Right ventricle myocardium superior (tissue), 1 donor: ENCODE data around the gene F7. TPM values are rescaled to one million over a fixed set of nuclear protein-coding genes. Genes with fewer than 3 reads are reported as not detected.

Experiments
- ATAC-seq: fragments of 200-7000 bp; cut with Tn5 transposase; one replicate; pipeline ENCODE4 v1.9.1; 2020; ENCODE audit warnings: mild to moderate bottlenecking; ENCODE audit not compliant: poor library complexity
- DNase-seq: peaks from one replicate; pipeline ENCODE4 v3.0.0-alpha.2; 2020
- intact Hi-C: fragments of 100-400 bp; cut with DNase I; formaldehyde crosslinking; loops from one replicate; pipeline ENCODE4 v1.11.2; 2022
- total RNA-seq: library from RNA; stranded (reverse); fragmentation: NEBNext Ultra II Directional; extraction: Animal tissue kit (Norgen Biotek cat#: 25700); gene quantifications from one replicate; pipeline ENCODE4 v1.2.1, GENCODE V29; 2021
- donor health status: DM: no; HTN: yes; CAD: no; lungs with severe emphysema.

The F7 gene
- total RNA-seq, 1 donor from 2014 or later: 0.08 TPM

DNA sequence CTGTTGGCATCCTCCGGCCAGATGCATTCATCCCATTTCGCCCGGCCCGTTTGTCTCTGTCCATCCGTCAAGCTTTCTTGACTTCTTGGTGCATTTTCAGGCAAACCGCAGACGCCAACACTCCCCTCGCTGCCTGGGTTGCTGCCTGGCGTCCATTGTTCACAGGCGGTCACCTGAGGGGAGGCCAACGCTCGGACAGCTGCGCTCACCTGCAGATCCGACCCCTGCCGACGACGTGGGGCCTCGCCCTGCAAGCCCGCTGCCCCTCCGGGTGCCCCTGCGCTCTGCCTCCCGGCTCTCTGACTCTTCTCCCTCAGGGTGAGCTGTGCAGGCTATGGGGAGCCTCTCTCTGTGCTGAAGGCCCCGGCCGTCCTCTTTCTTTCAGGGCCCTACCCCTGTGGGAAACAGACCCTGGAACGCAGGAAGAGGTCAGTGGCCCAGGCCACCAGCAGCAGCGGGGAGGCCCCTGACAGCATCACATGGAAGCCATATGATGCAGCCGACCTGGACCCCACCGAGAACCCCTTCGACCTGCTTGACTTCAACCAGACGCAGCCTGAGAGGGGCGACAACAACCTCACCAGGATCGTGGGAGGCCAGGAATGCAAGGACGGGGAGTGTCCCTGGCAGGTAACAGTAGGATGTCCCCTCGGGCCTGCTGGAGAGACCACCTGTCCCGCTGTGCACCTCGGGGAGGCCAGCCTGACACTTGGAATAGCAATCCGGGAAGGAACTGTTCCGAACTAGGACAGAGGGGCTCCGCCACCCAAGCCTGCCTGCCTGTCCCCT, 38.1 kb downstream of the F7 start:
- ATAC-seq: no peak
- intact Hi-C loops: no loop called here
- no peak for DNase-seq

DNA sequence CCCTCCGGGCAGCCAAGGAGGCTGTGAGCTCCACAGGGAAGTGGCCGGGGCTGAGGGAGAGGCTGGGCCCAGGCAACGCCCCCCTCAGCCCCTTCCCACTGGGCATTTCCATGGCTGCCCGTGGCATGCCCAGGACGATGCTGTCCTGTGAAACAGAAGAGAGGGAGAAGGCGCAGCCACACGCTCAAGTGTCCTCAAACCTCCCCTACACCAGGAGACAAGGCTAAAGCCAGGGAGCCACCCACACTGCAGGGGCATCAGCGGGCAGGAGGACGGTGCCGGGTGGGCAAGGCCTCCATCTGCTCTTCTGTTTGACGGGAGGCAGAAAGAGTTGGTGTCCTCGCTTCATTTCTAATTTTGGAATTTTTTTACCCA, 38.7 kb downstream of the F7 start:
- ATAC-seq: no peak
- DNase-seq: no peak
- intact Hi-C loops: no loop called here

DNA sequence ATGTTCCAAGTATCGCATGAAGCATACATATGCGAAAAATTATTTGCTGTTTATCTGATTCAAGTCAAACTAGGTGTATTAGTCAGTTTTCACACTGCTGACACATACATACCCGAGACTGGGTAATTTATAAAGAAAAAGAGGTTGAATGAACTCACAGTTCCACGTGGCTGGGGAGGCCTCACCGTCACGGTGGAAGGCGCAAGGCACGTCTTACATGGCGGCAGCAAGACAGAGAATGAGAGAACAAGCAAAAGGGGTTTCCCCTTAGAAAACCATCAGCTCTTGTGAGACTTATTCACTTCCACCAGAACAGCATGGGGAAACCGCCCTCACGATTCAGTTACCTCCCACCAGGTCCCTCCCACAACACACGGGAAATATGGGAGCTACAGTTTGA, 39.9 kb downstream of the F7 start:
- DNase-seq (no peak), ATAC-seq (no peak)
- intact Hi-C loops: no loop called here

DNA sequence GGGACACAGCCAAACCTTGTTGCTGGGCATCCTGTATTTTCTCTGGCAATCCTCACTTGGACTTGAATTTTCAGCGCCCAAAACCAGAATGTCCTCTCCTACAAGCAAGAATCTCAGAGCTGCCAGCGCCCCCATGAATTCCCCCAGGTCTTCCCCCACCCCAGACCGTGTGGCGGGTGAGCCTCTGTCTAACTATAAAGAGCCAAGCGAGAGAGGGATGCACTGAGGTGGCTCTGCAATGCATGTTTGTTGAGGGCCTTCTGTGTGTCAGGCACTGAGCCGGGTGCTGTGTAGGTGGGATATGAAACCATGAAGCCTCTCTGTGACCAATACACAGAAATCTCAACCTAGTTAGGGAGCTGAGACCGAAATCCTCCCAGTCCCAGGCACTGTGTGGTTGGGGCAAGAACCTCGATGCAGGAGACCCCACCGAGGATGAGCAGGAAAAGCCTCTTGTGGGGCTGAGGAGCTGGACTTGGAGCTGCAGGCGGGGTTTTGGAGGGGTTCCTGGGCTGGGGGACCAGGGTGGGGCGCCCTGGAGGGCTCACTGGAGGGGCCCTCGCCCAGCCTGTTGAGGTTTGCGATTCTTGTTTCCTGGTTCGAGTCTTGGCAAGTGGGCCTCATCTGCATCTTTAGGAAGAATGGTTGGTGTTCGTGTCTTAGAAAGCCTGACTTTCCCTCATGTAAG, 40.5 kb downstream of the F7 start:
- intact Hi-C loops: no loop called here
- ATAC-seq: no peak
- no peak for DNase-seq

DNA sequence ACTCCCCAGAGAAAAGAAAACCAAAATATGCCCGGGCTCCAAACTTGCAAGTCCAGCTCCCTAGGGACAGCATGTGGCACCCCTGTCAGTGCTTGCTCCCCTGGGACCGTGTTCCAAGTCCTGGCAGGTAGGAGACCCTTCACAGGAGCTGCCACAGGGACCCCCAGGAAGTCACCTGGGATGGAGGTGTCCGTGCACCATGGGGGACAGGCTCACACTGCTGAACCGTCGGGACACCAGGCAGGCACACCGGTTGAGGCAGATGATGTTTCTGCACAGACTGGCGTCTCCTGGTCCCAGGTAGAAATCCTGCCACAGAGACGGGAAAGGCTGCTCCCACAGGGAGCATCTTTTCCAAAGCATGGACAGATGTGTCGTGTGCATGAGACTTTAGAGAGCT, 41.2 kb downstream of the F7 start:
- DNase-seq (no peak), ATAC-seq (no peak)
- intact Hi-C loops: no loop called here

DNA sequence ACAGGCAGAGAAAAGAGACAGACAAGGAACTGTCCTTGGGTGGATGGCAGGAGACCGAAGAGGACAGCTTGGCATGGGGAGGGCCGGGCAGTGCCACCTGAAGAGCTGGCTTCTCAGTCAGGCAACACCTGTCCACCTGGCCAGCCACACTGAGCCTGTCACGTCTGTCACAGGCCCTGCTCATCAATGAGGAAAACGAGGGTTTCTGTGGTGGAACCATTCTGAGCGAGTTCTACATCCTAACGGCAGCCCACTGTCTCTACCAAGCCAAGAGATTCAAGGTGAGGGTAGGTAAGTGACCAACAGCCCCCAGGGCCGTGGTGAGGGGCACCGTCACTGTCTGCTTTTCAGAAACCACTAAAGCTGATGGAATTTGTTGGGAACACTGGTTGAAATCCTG, 41.6 kb downstream of the F7 start:
- ATAC-seq (no peak), DNase-seq (no peak)
- intact Hi-C loops: no loop called here

DNA sequence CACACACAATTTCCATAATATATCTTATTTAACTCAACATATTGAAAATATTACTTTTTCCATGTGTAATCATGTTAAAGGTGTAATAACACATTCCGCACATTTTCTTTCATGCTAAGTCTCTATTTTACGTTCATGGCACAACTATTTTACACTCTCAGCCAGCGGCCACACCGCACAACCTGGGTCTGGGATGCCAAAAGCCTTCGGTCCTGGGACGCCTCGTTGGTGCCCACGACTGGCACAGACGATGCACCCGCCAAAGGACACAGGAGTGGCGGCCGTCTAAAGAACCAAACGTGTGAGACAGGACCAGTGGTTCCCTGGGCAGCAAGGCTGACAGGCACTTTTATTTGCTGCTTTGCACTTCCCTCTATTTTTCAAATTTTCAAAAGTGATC, 42.8 kb downstream of the F7 start:
- ATAC-seq (no peak), DNase-seq (no peak)
- intact Hi-C loops: no loop called here

DNA sequence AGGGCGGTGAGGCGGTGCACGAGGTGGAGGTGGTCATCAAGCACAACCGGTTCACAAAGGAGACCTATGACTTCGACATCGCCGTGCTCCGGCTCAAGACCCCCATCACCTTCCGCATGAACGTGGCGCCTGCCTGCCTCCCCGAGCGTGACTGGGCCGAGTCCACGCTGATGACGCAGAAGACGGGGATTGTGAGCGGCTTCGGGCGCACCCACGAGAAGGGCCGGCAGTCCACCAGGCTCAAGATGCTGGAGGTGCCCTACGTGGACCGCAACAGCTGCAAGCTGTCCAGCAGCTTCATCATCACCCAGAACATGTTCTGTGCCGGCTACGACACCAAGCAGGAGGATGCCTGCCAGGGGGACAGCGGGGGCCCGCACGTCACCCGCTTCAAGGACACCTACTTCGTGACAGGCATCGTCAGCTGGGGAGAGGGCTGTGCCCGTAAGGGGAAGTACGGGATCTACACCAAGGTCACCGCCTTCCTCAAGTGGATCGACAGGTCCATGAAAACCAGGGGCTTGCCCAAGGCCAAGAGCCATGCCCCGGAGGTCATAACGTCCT, 43.4 kb downstream of the F7 start:
- no peak for DNase-seq
- intact Hi-C loops: no loop called here
- ATAC-seq: no peak

DNA sequence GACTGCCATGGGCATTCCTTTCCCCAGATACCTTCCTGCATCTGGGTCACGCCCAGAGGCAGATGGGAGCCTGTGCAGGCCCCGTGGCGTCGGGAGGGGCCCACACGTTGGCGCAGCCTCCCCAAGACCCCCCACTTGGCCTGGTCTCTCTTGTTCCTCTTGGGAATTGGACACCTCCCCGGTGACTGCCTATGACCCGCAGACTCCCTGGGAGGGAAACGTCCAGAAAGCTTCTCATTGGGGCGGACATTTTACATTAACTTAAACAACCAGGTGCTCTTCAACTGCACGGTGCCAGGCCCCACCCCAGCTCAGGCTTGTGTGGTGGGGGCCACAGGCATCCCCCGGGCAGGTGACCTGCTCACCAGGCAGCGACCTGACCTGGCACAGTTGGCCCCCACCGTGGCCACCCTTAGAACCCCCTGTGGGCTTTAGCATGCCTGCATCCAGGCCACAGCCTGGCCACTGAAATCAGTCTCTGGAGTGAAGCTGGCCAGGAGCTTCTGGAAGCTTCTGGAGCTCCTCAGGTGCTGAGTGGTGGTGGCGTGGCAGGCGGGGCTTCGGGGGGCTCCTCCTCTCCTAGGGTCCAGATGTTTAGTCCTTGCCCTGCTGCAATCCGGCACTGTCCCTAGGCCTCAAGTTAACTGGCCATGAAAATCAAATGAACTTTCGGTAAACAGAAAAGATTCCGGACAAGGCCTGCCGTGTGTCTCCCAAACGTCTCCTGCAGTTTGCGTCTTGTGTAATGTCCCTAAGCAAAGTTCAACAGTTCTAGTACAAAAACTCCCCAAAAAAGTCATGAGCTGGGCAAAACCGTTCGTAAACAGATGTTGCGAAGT, 44.3 kb downstream of the F7 start:
- intact Hi-C loops: no loop called here
- DNase-seq (no peak), ATAC-seq (no peak)

DNA sequence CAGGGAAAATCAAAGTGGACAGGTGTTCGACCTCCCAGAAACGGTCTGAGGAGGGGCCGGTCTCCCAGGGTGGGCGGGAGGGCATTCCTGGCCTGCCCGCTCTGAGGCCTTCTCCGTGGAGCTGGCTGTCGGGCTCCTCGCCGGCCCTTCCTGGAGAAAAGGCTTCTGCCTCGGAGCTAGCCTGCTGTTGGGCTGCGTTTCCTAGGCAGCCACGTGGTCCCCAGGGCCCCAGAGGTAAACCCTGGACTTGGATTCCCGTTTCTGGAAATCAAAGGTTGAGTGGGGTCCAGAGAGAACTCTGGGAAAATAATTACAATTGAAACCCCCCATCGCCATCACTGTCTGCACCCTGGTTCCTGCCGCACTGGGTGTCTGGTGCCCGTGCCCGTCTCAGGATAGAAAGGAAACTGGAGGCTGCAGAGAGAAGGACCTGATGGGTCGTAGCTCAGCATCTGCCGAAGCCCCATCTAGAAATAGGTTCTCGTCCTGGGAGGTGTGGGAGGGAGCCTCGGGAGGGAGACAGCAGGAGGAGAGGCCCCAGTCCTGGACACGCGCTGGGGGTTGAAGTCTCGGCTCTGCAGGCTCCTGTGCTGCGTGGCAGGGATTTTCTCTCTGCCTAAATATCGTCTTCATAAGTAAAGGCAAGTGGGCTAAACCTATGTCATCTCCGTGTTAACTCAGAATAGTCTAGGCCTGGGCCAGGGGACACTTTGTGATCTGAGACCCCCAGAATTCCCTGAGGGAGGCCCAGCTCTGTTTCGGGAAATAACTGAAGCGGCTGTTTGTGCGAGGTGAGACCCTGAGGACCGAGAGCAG, 45.2 kb downstream of the F7 start:
- ATAC-seq: no peak
- no peak for DNase-seq
- intact Hi-C loops: no loop called here

DNA sequence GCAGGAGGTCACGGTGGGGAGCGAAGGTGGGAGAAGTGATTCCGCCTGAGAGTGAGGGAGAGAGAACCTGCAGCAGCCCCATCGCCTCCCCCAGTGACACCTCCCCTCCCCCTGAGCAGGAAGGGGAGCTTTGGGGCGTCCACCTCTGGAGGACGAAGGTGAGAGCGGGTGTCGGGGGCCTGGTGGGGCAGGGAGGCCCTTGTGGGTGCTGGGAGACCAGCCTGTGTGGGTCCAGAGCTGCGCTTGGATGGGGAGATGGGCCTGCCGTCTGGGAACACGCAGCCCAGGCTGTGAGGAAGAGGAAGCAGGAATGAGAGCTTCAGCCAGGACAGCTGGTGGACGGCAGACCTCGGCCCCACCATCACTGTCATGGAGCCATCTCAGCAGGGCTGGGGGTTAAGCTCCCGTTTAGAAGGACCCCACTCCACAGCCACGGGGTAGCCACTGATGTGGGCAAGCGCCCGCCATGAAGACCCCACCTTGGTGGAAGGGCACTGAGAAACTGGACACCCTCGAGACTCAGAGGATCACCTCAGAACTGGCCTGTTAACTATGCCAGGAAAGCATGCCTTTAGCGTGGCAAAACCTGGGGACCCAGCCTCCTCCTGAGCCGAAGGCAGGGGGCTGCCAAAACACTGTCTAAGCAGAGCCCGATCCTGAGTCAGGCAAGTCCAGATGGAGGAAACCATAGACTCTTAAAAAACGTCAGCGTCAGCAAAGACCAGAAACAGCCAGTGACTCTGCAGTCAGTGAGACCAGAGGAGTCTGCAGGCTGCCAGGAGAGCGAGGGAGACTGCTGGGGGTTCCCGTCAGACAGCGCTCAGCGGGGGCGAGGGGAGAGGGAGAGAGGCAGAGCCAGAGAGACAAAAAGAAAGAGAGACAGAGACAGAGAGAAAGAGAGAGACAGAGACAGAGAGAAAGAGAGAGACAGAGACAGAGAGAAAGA, 46.4 kb downstream of the F7 start:
- DNase-seq (no peak), ATAC-seq (peak; percentile 38)
- intact Hi-C loops: no loop called here

DNA sequence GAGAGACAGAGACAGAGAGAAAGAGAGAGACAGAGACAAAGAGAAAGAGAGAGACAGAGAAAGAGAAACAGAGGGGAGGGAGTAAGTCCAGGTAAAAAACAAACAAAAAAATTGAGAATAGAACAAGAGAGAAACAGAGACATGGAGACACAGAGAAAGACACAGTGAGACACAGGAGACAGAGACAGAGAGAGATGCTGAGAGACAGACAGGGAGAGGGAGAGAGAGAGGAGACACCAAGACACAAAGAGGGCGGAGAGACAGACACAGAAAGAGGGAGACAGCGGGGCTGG, 47.0 kb downstream of the F7 start:
- ATAC-seq (no peak), DNase-seq (no peak)
- intact Hi-C loops: no loop called here

DNA sequence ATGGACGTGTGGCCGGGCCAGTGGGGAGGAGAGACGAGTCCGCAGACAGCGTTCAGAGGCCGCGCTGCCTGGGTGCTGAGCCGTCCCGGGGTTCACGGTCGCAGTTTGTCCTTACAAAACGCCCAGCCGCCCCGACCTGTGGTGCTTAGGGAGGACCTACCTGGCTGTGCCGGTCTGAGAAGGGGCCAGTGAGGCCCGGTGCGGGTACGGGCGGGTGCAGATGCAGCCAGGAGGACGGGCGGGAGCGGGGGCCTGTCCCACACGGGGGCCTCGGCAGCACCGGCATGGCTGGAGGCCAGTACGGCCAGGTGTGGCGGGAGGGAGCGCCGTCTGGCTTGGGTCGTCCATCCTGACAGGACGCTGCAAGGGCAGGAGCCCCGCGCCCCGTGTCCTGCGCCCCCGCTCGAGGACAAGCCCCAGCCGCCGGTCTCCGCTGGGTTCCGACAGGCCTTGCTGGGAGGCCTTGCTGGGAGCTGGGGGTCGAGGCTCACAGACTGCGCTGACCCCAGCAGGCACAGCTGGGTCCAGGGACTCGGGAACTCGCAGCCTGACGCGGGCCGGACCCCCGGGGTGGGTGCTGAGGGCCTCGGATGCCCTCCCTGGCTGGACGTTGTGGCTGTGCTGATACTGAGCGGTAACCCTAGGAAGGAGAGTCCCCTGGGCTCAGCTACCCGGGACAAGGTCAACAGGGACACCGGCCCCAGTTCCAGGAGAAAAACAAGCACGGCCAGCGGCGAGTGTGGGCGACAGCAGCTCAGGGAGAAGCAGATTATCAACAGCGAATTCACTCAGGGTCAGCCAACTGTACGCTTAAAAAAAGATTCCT, 47.6 kb downstream of the F7 start:
- peak; percentile 76 for ATAC-seq
- DNase-seq: peak; percentile 77
- intact Hi-C loops: no loop called here

DNA sequence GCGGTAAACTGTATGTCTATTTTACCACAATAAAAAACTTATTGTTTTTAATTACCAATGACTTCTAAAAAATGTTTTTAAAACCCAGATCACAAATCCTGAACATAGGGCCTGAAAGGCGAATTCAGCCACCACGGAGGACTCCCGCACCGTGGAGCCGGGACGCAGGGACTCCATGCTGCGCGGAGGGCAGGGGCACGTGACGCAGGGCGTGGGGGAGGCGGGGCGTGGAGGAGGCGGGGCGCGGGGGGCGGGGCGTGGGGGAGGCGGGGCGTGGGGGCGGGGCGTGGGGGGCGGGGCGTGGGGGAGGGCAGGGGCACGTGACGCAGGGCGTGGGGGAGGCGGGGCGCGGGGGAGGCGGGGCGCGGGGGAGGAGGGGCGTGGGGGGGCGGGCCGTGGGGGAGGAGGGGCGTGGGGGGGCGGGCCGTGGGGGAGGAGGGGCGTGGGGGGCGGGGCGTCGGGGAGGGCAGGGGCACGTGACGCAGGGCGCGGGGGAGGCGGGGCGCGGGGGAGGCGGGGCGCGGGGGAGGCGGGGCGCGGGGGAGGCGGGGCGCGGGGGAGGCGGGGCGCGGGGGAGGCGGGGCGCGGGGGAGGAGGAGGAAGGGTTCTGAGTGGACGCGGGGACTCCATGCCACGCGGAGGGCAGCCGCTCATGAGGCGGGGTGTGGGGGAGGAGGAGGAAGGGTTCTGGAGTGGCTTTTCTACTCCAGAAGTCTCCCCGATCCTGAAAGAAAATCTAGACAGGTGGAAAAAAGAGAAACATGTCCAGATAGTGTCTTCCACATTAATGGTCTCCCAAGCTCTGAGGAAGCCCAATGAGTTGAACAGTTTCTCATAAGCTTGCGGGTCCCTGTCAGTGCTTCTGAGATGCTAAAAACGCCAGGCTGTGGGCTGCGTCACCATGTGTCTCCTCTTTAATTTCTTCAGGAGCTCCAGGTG, 48.5 kb downstream of the F7 start:
- peak; percentile 88 for DNase-seq
- intact Hi-C loops: no loop called here
- peak; percentile 84 for ATAC-seq

DNA sequence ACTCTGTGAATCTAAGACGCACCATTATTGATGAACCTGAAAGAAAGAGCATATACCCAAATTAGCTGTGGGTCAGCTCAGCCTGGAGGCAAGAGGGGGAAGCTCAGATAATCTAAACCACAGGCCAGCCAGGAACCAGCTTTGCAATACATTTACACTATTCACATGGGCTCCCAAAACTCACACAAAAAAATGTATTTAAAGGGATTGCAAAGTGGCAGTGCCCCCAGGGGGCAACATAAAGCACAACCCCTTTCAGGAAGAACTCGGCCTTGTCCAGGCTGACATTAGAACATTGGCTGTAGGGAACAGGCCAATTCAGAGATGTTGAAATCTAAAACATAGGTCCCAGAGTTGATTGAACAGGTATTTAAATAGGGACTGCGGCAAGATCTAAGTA, 49.6 kb downstream of the F7 start:
- DNase-seq (no peak), ATAC-seq (no peak)
- intact Hi-C loops: no loop called here
